ENCODE measurements around the gene PDZK1IP1.

PDZK1IP1 gene

GRCh38 chr1:47184822-47185677, 4.8 kb downstream of the PDZK1IP1 start:
- H3K4me3 ChIP-seq (ENCODE audit: low read depth, low read length), result no peak overlapping the region
- in situ Hi-C loops (cut with HindIII; ENCODE audit: low sequenced_read_pairs), result no loop called here
- no peak for DNase-seq (ENCODE audit: low read depth, low spot score)
- TF ChIP-seq CTCF (IDR thresholded peaks at IDR 0.05; ENCODE audit: low read depth, low read length), result no peak

GRCh38 chr1:47184090-47184821, 5.6 kb downstream of the PDZK1IP1 start:
- H3K4me3 ChIP-seq (ENCODE audit: low read depth, low read length), result no peak overlapping the region
- TF ChIP-seq CTCF (IDR thresholded peaks at IDR 0.05; ENCODE audit: low read depth, low read length), result no peak
- no peak for DNase-seq (ENCODE audit: low read depth, low spot score)
- in situ Hi-C loops (cut with HindIII; ENCODE audit: low sequenced_read_pairs), result no loop called here

- H3K4me3 ChIP-seq (ENCODE audit: low read depth, low read length), result no peak overlapping the region
- no peak for DNase-seq (ENCODE audit: low read depth, low spot score)
- in situ Hi-C loops (cut with HindIII; ENCODE audit: low sequenced_read_pairs), result no loop called here
- TF ChIP-seq CTCF (IDR thresholded peaks at IDR 0.05; ENCODE audit: low read depth, low read length), result no peak
Measured at GRCh38 chr1:47183308-47184089, 6.3 kb downstream of the PDZK1IP1 start.

GRCh38 chr1:47182676-47183235, 7.1 kb downstream of the PDZK1IP1 start:
- no peak for TF ChIP-seq CTCF (IDR thresholded peaks at IDR 0.05; ENCODE audit: low read depth, low read length)
- no peak overlapping the region for H3K4me3 ChIP-seq (ENCODE audit: low read depth, low read length)
- in situ Hi-C loops (cut with HindIII; ENCODE audit: low sequenced_read_pairs), result no loop called here
- no peak for DNase-seq (ENCODE audit: low read depth, low spot score)

GRCh38 chr1:47181955-47182675, 7.7 kb downstream of the PDZK1IP1 start:
- no peak for TF ChIP-seq CTCF (IDR thresholded peaks at IDR 0.05; ENCODE audit: low read depth, low read length)
- no peak overlapping the region for H3K4me3 ChIP-seq (ENCODE audit: low read depth, low read length)
- in situ Hi-C loops (cut with HindIII; ENCODE audit: low sequenced_read_pairs), result no loop called here
- no peak for DNase-seq (ENCODE audit: low read depth, low spot score)
